ENCODE results near the gene GJD2.

DNA sequence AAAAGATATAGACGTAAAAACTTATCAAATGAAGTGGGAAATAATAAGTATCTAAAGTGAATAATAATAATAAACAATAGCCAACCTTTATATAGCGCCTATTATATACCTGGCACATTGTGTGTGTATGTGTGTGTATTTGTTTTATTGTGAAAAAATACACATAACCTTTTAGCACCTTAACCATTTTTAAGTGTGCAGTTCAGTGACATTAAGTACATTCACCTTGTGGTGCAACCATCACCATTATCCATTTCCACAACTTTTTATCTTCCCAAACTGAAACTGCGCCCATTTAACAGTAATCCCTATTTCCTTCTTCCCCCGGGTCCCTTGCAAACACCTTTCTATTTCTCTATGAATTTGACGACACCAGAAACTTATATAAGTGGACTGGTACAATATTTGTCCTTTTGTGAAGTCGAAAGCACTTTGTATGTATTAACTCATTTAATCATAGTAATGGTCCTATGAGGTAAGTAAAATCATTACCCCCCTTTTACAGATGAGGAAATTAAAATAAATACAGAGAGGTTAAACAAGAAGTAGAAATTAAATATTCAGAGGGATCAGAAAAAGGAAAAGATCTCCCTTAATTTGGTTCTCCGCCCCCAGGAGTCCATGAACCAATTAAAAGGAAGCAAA is 33.5 kb downstream of the GJD2 start:
- TF ChIP-seq, protein P1, sequence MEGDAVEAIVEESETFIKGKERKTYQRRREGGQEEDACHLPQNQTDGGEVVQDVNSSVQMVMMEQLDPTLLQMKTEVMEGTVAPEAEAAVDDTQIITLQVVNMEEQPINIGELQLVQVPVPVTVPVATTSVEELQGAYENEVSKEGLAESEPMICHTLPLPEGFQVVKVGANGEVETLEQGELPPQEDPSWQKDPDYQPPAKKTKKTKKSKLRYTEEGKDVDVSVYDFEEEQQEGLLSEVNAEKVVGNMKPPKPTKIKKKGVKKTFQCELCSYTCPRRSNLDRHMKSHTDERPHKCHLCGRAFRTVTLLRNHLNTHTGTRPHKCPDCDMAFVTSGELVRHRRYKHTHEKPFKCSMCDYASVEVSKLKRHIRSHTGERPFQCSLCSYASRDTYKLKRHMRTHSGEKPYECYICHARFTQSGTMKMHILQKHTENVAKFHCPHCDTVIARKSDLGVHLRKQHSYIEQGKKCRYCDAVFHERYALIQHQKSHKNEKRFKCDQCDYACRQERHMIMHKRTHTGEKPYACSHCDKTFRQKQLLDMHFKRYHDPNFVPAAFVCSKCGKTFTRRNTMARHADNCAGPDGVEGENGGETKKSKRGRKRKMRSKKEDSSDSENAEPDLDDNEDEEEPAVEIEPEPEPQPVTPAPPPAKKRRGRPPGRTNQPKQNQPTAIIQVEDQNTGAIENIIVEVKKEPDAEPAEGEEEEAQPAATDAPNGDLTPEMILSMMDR (IDR thresholded peaks at IDR 0.05) = no peak
- no peak for TF ChIP-seq POLR2A (IDR thresholded peaks at IDR 0.05)
